ENCODE results near the gene CD9. TPM values are rescaled to one million over a fixed set of nuclear protein-coding genes. Genes with fewer than 3 reads are reported as not detected.

The CD9 gene
- total and polyA plus RNA-seq, 2 of the 8 experiments (the other 6 are each of a cell fraction or from before 2014, with no cell fraction given), result 168 to 319 TPM

- Histone ChIP-seq H4K91ac (replicated peaks; ENCODE audit: insufficient read length, low read length) (no peak overlapping the region), H3K9ac (replicated peaks in 1 of 4; ENCODE audit: extremely low read depth in 1 of 4, low read depth in 3 of 4, low read length in 3 of 4) (no peak overlapping the region), H3K4ac (replicated peaks; ENCODE audit: insufficient read length, low read depth, low read length) (no peak overlapping the region), H3K79me2 (ENCODE audit: control insufficient read depth in 1 of 2, insufficient read depth in 2 of 2, low read length in 2 of 2) (no peaks in the 10 kb centered on the region), H3K18ac (ENCODE audit: extremely low read depth, low read length) (no peak overlapping the region), H3K23me2 (ENCODE audit: low read depth, low read length) (no peaks in the 10 kb centered on the region), H3K4me3 (ENCODE audit: extremely low read depth in 1 of 4, insufficient read depth in 2 of 4, low read depth in 3 of 4, low read length in 4 of 4) (no peak overlapping the region), H2BK120ac (replicated peaks; ENCODE audit: low read depth, low read length) (no peak overlapping the region), H3K14ac (ENCODE audit: insufficient read length) (no peak overlapping the region), H2BK20ac (ENCODE audit: low read length) (peak overlapping the region; percentile 7; the same call in 1 of the 2 replicates), H3K27me3 (replicated peaks in 1 of 4; ENCODE audit: control insufficient read depth in 3 of 4, extremely low read depth in 1 of 4, insufficient read depth in 3 of 4, low read length in 3 of 4) (no peaks in the 10 kb centered on the region), H3K56ac (replicated peaks; ENCODE audit: insufficient read length, low read depth, low read length) (no peak overlapping the region), H3K4me1 (replicated peaks in 1 of 4; ENCODE audit: control insufficient read depth in 3 of 4, insufficient read depth in 4 of 4, low read length in 3 of 4) (no peaks in the 10 kb centered on the region), H2BK12ac (ENCODE audit: low read depth, low read length) (no peak overlapping the region), H3K27ac (ENCODE audit: low read depth, low read length) (no peak overlapping the region), H3K9me3 (ENCODE audit: insufficient read depth in 2 of 2, low read depth in 1 of 2, low read length in 1 of 2) (no peaks in the 10 kb centered on the region; a peak in 1 of 4 replicates), H3K36me3 (ENCODE audit: control insufficient read depth in 2 of 4, insufficient read depth in 4 of 4, low read length in 3 of 4) (no peaks in the 10 kb centered on the region), H2BK5ac (ENCODE audit: low read depth, low read length) (no peak overlapping the region), H4K5ac (ENCODE audit: insufficient read length, low read depth, low read length) (no peak overlapping the region), H4K20me1 (replicated peaks in 1 of 2; ENCODE audit: control insufficient read depth in 1 of 2, insufficient read depth in 2 of 2, low read length in 2 of 2) (no peaks in the 10 kb centered on the region), H2AK5ac (ENCODE audit: low read depth, low read length) (no peak overlapping the region), H3K23ac (ENCODE audit: insufficient read length) (no peak overlapping the region), H2BK15ac (ENCODE audit: low read length) (no peak overlapping the region), H3K4me2 (ENCODE audit: insufficient read depth in 1 of 2, low read depth in 2 of 2, low read length in 2 of 2) (no peak overlapping the region), H4K8ac (ENCODE audit: extremely low read depth, insufficient read depth, low read length) (no peak overlapping the region), H2AFZ (ENCODE audit: low read length) (no peak overlapping the region), H3K79me1 (ENCODE audit: low read depth, low read length) (no peaks in the 10 kb centered on the region)
- FAIRE-seq (no peak), DNase-seq (ENCODE audit: low read depth in 1 of 2, low spot score in 2 of 2) (no peak)
- CTCF ChIA-PET (ENCODE audit: partially characterized antibody), result interaction anchor here (1.2 to 2.2 kb wide), 4 partner anchors 91 to 126 kb away, joined by 3 to 6 read pairs (median 4); no protein-coding TSS in a partner anchor
- TF ChIP-seq NRF1 (IDR thresholded peaks at IDR 0.05; ENCODE audit: low read depth, low read length) (no peak), BACH1 (IDR thresholded peaks at IDR 0.05; ENCODE audit: low read length) (no peak), FOSL1 (IDR thresholded peaks at IDR 0.05; ENCODE audit: insufficient read depth, low read depth, low read length) (no peak), TBP (IDR thresholded peaks at IDR 0.05; ENCODE audit: low read depth, low read length) (no peak), TEAD4 (IDR thresholded peaks at IDR 0.05; ENCODE audit: low read depth, low read length) (no peak)
- TF ChIP-seq, protein P1, sequence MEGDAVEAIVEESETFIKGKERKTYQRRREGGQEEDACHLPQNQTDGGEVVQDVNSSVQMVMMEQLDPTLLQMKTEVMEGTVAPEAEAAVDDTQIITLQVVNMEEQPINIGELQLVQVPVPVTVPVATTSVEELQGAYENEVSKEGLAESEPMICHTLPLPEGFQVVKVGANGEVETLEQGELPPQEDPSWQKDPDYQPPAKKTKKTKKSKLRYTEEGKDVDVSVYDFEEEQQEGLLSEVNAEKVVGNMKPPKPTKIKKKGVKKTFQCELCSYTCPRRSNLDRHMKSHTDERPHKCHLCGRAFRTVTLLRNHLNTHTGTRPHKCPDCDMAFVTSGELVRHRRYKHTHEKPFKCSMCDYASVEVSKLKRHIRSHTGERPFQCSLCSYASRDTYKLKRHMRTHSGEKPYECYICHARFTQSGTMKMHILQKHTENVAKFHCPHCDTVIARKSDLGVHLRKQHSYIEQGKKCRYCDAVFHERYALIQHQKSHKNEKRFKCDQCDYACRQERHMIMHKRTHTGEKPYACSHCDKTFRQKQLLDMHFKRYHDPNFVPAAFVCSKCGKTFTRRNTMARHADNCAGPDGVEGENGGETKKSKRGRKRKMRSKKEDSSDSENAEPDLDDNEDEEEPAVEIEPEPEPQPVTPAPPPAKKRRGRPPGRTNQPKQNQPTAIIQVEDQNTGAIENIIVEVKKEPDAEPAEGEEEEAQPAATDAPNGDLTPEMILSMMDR (IDR thresholded peaks at IDR 0.05; ENCODE audit: control extremely low read depth in 1 of 3, insufficient read depth in 1 of 3, low read depth in 1 of 3, low read length in 3 of 3), result no peak
- WGBS, 2 experiments (ENCODE audit: extremely low coverage in 1 of 2, insufficient coverage in 1 of 2, insufficient read length in 1 of 2, insufficient replicate concordance in 2 of 2, low coverage in 1 of 2, low lambda C conversion rate in 2 of 2, missing lambda C conversion rate in 1 of 2), result 92% methylated on average over 11 of the region's 11 CpGs; no CpG with 5 or more reads in 1 of the 2 experiments
- POLR2A ChIA-PET (ENCODE audit: partially characterized antibody), result interaction anchor here (1.1 kb wide), 1 partner anchor 42 kb away, joined by 3 read pairs; no protein-coding TSS in a partner anchor
Measured at GRCh38 chr12:6158749-6159148, 41.5 kb upstream of the CD9 start.

Measured in H1 (cell line).